GM23338 (cell line): ENCODE results near the gene SMAD3. TPM values are rescaled to one million over a fixed set of nuclear protein-coding genes. Genes with fewer than 3 reads are reported as not detected.

Experiments used
- ATAC-seq: fragments of 200-7000 bp; cut with Tn5 transposase; 3 replicates; pipeline ENCODE4 v1.9.1; 2020
- DNase-seq: peaks from one replicate; pipeline ENCODE4 v3.0.0-alpha.2; 2015; ENCODE audit warnings: low spot score
- H2AFZ ChIP-seq: fragments of 200-600 bp; sonication (generic); 2 replicates; pipeline ENCODE4 v1.8.0; 2016; ENCODE audit warnings: antibody characterized with exemption, mild to moderate bottlenecking, moderate library complexity
- H3F3A ChIP-seq: fragments of 200-600 bp; sonication (generic); replicated peaks from 2 replicates; pipeline ENCODE4 v1.8.0; 2017; ENCODE audit warnings: antibody characterized with exemption, mixed run types, low read depth
- H3K27ac ChIP-seq: fragments of 200-600 bp; sonication (generic); 2 replicates; pipeline ENCODE4 v1.6.1; 2016; ENCODE audit warnings: low read depth
- H3K27me3 ChIP-seq: fragments of 200-600 bp; sonication (generic); 2 replicates; pipeline ENCODE4 v1.8.0; 2016; ENCODE audit warnings: mild to moderate bottlenecking, mixed run types, moderate library complexity; ENCODE audit not compliant: insufficient read depth
- H3K36me3 ChIP-seq: fragments of 200-600 bp; sonication (generic); 2 replicates; pipeline ENCODE4 v1.8.0; 2016; ENCODE audit warnings: mild to moderate bottlenecking; ENCODE audit not compliant: insufficient read depth
- H3K4me1 ChIP-seq: fragments of 200-600 bp; sonication (generic); 2 replicates; pipeline ENCODE4 v1.8.0; 2016; ENCODE audit warnings: mild to moderate bottlenecking, moderate library complexity; ENCODE audit not compliant: insufficient read depth
- H3K4me2 ChIP-seq: fragments of 200-600 bp; sonication (generic); 2 replicates; pipeline ENCODE4 v1.7.1; 2017; ENCODE audit warnings: mixed run types
- H3K4me3 ChIP-seq: fragments of 200-600 bp; sonication (generic); 2 replicates; pipeline ENCODE4 v1.6.1; 2016; ENCODE audit warnings: mixed run types
- H3K79me2 ChIP-seq: fragments of 200-600 bp; sonication (generic); replicated peaks from 2 replicates; pipeline ENCODE4 v1.8.0; 2017; ENCODE audit warnings: mild to moderate bottlenecking; ENCODE audit not compliant: insufficient read depth
- H3K9me2 ChIP-seq: fragments of 200-600 bp; sonication (generic); 2 replicates; pipeline ENCODE4 v1.8.0; 2017; ENCODE audit not compliant: insufficient read depth
- H4K20me1 ChIP-seq: fragments of 200-600 bp; sonication (generic); replicated peaks from 2 replicates; pipeline ENCODE4 v1.8.0; 2017; ENCODE audit warnings: mild to moderate bottlenecking; ENCODE audit not compliant: insufficient read depth
- H3K27ac Mint-ChIP-seq: 2 replicates; pipeline ENCODE4 v1.8.0; 2020; ENCODE audit warnings: inconsistent platforms, mild to moderate bottlenecking, moderate library complexity, mixed read lengths
- H3K27me3 Mint-ChIP-seq: 3 replicates; pipeline ENCODE4 v1.8.0; 2022; ENCODE audit warnings: low read depth, mild to moderate bottlenecking, moderate library complexity, mixed read lengths, inconsistent platforms; ENCODE audit not compliant: insufficient read depth, poor library complexity
- H3K36me3 Mint-ChIP-seq: 3 replicates; pipeline ENCODE4 v1.8.0; 2021; ENCODE audit warnings: low read depth, mild to moderate bottlenecking, inconsistent platforms, moderate library complexity, mixed read lengths
- H3K4me1 Mint-ChIP-seq: 3 replicates; pipeline ENCODE4 v1.8.0; 2020; ENCODE audit warnings: mild to moderate bottlenecking, inconsistent platforms, mixed read lengths
- H3K4me3 Mint-ChIP-seq: 3 replicates; pipeline ENCODE4 v1.8.0; 2021; ENCODE audit warnings: moderate library complexity, mild to moderate bottlenecking, inconsistent platforms, mixed read lengths
- H3K9me3 Mint-ChIP-seq: 3 replicates; pipeline ENCODE4 v1.8.0; 2020; ENCODE audit warnings: moderate library complexity, mild to moderate bottlenecking, inconsistent platforms, mixed read lengths
- CREB1 ChIP-seq: fragments of 250-450 bp; sonication (Bioruptor Pico); IDR thresholded peaks from 2 replicates; pipeline ENCODE4 v1.5.0; 2020; ENCODE audit warnings: low read depth, mild to moderate bottlenecking, moderate library complexity
- NANOG ChIP-seq: IDR thresholded peaks from 2 replicates; pipeline ENCODE4 v1.6.1; 2016; ENCODE audit warnings: antibody characterized with exemption, borderline replicate concordance
- ZNF462 ChIP-seq: fragments of 250-450 bp; sonication (Bioruptor Pico); IDR thresholded peaks from 2 replicates; pipeline ENCODE4 v1.5.0; 2020; ENCODE audit warnings: mild to moderate bottlenecking, moderate library complexity
- polyA plus RNA-seq: library from polyadenylated mRNA; unstranded; fragments of >200 nt; fragmentation: Nextera tagmentation; extraction: Ambion mirVana; gene quantifications from 2 replicates; pipeline ENCODE4 v1.2.1, GENCODE V29; 2016
- total RNA-seq: library from RNA; depleted of rRNA; stranded (reverse); fragments of >200 nt; shearing (Covaris generic); gene quantifications from 2 replicates; pipeline ENCODE4 v1.2.3, GENCODE V29; 2014
- TF ChIP-seq, protein P1 (sequence below): IDR thresholded peaks from 2 replicates; pipeline ENCODE4 v1.6.1; 2016; ENCODE audit warnings: antibody characterized with exemption
- TF ChIP-seq, protein P2 (sequence below), 2 experiments: fragments of 200-600 bp in 1 of 2; sonication (generic) in 1 of 2; conservative IDR thresholded peaks; 2 replicates each; pipeline versions ENCODE4 v1.5.1 to v1.6.1; 2016 to 2017; ENCODE audit warnings: antibody characterized with exemption in 2 of 2, low read depth in 2 of 2, mild to moderate bottlenecking in 2 of 2, moderate library complexity in 1 of 2

SMAD3 gene
- total and polyA plus RNA-seq, 2 experiments from 2014 or later: 4.9 to 11.6 TPM

GRCh38 chr15:67132276-67132675 is 66.9 kb downstream of the SMAD3 start:
- H3F3A ChIP-seq: no peaks in the 10 kb centered on the region; the same call in 1 of the 2 replicates
- TF ChIP-seq NANOG: no peak
- no peak for TF ChIP-seq ZNF462
- TF ChIP-seq CREB1 (CRISPR knock-in tag): no peak
- TF ChIP-seq, protein P1, sequence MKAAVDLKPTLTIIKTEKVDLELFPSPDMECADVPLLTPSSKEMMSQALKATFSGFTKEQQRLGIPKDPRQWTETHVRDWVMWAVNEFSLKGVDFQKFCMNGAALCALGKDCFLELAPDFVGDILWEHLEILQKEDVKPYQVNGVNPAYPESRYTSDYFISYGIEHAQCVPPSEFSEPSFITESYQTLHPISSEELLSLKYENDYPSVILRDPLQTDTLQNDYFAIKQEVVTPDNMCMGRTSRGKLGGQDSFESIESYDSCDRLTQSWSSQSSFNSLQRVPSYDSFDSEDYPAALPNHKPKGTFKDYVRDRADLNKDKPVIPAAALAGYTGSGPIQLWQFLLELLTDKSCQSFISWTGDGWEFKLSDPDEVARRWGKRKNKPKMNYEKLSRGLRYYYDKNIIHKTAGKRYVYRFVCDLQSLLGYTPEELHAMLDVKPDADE: no peak
- TF ChIP-seq, protein P2, sequence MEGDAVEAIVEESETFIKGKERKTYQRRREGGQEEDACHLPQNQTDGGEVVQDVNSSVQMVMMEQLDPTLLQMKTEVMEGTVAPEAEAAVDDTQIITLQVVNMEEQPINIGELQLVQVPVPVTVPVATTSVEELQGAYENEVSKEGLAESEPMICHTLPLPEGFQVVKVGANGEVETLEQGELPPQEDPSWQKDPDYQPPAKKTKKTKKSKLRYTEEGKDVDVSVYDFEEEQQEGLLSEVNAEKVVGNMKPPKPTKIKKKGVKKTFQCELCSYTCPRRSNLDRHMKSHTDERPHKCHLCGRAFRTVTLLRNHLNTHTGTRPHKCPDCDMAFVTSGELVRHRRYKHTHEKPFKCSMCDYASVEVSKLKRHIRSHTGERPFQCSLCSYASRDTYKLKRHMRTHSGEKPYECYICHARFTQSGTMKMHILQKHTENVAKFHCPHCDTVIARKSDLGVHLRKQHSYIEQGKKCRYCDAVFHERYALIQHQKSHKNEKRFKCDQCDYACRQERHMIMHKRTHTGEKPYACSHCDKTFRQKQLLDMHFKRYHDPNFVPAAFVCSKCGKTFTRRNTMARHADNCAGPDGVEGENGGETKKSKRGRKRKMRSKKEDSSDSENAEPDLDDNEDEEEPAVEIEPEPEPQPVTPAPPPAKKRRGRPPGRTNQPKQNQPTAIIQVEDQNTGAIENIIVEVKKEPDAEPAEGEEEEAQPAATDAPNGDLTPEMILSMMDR (conservative IDR thresholded peaks at IDR 0.05; ENCODE audit: low read depth in 2 of 2): no peak
- H3K9me2 ChIP-seq: no peaks in the 10 kb centered on the region; the same call in 1 of the 2 replicates
- H3K27me3 ChIP-seq: no peaks in the 10 kb centered on the region
- H3K4me2 ChIP-seq: no peak overlapping the region
- no peaks in the 10 kb centered on the region for H3K27me3 Mint-ChIP-seq
- no peaks in the 10 kb centered on the region for H3K9me3 Mint-ChIP-seq
- no peak overlapping the region for H3K4me3 Mint-ChIP-seq
- no peaks in the 10 kb centered on the region for H3K36me3 ChIP-seq
- DNase-seq: no peak
- H3K4me1 Mint-ChIP-seq: peaks cover 45% of the 10 kb centered on the region
- H3K27ac Mint-ChIP-seq: no peak overlapping the region
- H3K4me3 ChIP-seq: no peak overlapping the region
- H3K79me2 ChIP-seq: no peaks in the 10 kb centered on the region; the same call in 1 of the 2 replicates
- no peaks in the 10 kb centered on the region; the same call in 1 of the 2 replicates for H4K20me1 ChIP-seq
- H3K27ac ChIP-seq: no peak overlapping the region
- H3K36me3 Mint-ChIP-seq: no peaks in the 10 kb centered on the region
- peaks cover 17% of the 10 kb centered on the region for H3K4me1 ChIP-seq
- no peak overlapping the region for H2AFZ ChIP-seq
- no peak for ATAC-seq
